ENCODE results near the gene COMMD1.

Gene COMMD1

DNA sequence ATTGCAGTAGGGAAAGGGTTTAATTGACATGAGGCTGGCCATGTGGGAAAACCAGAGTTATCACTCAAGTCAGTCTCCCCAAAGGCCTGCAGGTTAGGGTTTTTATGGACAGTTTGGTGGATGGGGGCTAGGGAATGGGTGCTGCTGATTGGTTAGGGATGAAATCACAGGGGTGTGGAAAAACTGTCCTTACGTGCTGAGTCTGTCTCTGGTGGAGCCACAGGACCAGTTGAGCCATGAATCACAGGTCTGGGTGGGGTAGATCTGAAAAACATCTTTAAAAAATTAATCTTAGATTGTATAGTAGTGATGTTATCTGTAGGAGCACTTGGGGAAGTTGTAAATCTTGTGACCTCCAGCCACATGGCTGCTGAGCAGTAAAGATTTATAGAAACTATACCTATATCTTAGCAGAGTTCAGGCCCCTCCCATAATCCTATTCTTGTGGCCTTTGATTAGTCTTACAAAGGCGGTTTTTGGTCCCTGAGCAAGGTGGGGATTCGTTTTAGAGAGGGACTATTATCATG, 139.6 kb downstream of the COMMD1 start:
- TF ChIP-seq, protein P1, sequence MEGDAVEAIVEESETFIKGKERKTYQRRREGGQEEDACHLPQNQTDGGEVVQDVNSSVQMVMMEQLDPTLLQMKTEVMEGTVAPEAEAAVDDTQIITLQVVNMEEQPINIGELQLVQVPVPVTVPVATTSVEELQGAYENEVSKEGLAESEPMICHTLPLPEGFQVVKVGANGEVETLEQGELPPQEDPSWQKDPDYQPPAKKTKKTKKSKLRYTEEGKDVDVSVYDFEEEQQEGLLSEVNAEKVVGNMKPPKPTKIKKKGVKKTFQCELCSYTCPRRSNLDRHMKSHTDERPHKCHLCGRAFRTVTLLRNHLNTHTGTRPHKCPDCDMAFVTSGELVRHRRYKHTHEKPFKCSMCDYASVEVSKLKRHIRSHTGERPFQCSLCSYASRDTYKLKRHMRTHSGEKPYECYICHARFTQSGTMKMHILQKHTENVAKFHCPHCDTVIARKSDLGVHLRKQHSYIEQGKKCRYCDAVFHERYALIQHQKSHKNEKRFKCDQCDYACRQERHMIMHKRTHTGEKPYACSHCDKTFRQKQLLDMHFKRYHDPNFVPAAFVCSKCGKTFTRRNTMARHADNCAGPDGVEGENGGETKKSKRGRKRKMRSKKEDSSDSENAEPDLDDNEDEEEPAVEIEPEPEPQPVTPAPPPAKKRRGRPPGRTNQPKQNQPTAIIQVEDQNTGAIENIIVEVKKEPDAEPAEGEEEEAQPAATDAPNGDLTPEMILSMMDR (IDR thresholded peaks at IDR 0.05; ENCODE audit: low read depth, low read length) = no peak
- DNase-seq (ENCODE audit: extremely low read depth, low read depth) = no peak

DNA sequence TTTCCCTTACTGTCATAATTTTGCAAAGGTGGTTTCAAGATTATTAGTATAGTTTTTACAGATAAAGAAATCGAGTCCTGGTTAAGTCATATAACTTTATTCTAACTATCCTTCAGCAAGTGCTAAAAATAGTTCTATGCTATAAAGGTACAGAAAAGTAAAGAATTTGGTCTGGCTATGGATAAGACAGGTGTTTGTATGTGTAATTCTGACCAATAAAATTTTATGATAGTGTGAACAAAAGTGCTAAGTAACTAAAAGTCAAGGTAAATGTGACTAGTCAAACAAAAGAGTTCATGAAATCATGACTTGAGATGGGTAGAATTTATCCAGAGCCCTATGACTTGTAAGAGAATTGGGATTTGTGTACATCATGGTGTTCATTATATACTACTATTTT, 140.7 kb downstream of the COMMD1 start:
- TF ChIP-seq, protein P1 (IDR thresholded peaks at IDR 0.05; ENCODE audit: low read depth, low read length) = no peak

DNA sequence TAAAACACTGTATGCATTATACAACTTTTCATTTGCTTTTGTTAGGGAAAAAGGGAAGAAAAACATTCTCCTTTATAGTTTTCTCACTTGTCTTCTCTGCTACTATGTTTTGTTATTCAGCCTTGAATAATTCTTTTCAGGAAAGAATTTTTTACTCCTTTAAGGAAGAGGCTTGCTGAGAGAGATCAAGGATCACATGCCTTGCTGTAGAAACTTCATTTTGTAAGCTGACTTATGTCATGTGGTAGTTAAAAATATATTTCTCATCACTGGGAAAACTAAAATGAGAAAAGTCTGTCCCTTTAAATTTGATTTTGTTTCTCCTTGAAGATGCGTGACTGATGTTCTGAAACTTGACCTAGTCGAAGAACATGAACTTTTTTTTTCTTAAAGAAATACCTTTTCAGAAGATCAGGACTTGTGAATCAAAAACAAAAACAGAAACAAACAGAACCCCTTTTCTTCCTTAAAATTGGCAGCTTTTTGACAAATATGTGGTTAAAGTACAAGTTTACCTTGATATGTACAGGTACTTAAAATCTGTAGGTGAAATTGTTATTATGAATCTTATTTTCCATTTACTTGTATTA, 145.1 kb downstream of the COMMD1 start:
- TF ChIP-seq, protein P1 (IDR thresholded peaks at IDR 0.05; ENCODE audit: low read depth, low read length) = no peak
- DNase-seq (ENCODE audit: extremely low read depth, low read depth) = no peak

More for the DNA sequence above, 140.7 kb downstream of the COMMD1 start:
- no peak for DNase-seq (ENCODE audit: extremely low read depth, low read depth)

DNA sequence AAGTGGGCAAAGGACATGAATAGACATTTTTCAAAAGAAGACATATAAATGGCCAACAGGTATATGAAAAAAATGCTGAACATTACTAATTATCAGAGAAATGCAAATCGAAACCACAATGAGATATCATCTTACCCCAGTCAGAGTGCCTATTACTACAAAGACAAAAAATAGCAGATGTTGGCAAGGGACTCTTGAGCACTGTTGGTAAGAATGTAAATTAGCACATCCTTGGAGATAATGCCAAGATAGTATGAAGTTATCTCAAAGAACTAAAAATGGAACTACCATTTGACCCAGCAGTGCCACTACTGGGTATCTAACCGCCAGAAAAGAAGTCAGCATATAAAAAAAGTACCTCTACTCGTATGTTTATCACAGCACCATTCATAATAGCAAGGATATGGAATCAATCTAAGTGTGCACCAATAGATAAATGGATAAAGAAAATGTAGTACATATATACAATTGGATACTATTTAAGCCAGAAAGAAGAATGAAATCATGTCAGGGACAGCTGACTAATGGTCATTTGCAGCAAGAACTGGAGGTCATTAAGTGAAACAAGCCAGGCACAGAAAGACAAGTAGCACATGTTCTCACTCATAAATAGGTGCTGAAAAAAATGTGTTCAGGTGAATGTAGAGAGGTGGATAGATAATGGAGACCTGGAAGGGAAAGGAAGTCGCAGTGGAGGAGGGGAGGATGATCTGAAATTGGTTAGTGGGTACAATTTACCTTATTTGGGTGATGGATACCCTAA, 148.7 kb downstream of the COMMD1 start:
- no peak for DNase-seq (ENCODE audit: extremely low read depth, low read depth)
- TF ChIP-seq, protein P1 (IDR thresholded peaks at IDR 0.05; ENCODE audit: low read depth, low read length) = no peak

DNA sequence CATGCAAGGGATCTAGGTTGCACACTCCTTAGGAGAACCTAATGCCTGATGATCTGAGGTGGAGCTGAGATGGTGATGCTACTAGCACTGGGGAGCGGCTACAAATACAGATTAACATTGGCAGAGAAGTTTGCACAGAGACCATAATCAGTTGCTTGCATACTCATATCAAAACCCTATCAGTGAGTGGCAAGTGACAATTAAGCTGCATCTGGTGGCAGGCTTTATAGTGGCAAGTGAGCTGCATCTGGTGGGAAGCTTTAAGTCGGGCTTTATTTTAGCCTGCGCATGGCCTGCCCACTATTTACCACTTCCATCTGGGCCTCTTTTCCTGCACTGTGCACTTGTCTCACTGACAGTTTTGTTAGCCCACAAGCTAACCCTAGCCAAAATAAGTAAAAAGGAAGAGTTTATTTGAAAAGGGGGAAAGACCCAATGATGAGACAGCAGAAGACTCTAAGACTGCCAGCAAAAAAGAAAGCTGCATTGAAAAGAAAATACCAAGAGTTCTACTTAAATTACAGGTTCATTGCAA, 149.5 kb downstream of the COMMD1 start:
- DNase-seq (ENCODE audit: extremely low read depth, low read depth) = no peak
- TF ChIP-seq, protein P1 (IDR thresholded peaks at IDR 0.05; ENCODE audit: low read depth, low read length) = no peak

DNA sequence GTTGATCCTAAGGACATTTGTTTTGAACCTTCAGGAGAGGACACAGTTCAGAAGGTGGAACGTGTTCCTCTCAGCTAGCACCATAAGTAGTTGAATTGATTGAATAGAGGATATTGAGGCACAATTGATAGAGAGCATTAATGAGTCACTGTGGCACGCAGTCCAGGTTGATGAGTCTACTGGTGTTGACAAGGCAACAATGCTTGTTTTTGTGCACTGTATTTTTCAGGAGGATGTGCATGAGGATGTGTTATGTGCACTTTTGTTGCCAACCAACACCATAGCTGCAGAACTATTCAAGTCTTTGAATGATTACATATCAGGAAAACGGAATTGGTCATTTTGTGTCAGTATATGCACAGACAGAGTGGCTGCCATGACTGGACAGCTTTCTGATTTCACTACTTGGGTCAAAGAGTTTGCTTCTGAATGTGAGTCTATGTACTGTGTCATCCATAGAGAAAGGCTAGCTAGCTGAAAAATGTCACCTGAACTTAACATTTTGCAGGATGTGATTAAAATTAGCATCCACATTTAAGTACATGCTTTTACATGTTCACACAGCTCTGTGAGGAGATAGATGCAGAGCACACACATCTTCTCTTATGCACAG, 150.4 kb downstream of the COMMD1 start:
- DNase-seq (ENCODE audit: extremely low read depth, low read depth) = no peak

More for the DNA sequence above, 150.4 kb downstream of the COMMD1 start:
- TF ChIP-seq, protein P1 (IDR thresholded peaks at IDR 0.05; ENCODE audit: low read depth, low read length) = no peak

Data from AG09319 (cell line).